WTC11 (cell line): ENCODE measurements around the gene DDX10. TPM values are rescaled to one million over a fixed set of nuclear protein-coding genes. Genes with fewer than 3 reads are reported as not detected.

Experiments
- ATAC-seq: fragments of 200-7000 bp; cut with Tn5 transposase; 2 replicates; pipeline ENCODE4 v1.10.0; 2021; ENCODE audit warnings: mild to moderate bottlenecking, moderate library complexity
- CTCF ChIA-PET: fragments of 300-600 bp; sonication (Branson Sonifier 250); formaldehyde crosslinking; loops from one replicate; lab custom pipeline; 2021; ENCODE audit warnings: antibody characterized with exemption; lab: Charles Lee
- POLR2A ChIA-PET: fragments of 350-600 bp; sonication (Branson Sonifier 250); formaldehyde crosslinking; loops from one replicate; lab custom pipeline; 2021; ENCODE audit warnings: antibody characterized with exemption; lab: Charles Lee
- DNase-seq: peaks from one replicate; pipeline ENCODE4 v3.0.0; 2021; ENCODE audit warnings: low spot score
- H3K27ac Mint-ChIP-seq: 2 replicates; pipeline ENCODE4 v1.8.0; 2021; ENCODE audit warnings: mixed read lengths
- H3K27me3 Mint-ChIP-seq: 2 replicates; pipeline ENCODE4 v1.8.0; 2021; ENCODE audit warnings: low read depth, mild to moderate bottlenecking, moderate library complexity, mixed read lengths
- H3K36me3 Mint-ChIP-seq: 2 replicates; pipeline ENCODE4 v1.8.0; 2021; ENCODE audit warnings: mixed read lengths
- H3K4me1 Mint-ChIP-seq: 2 replicates; pipeline ENCODE4 v1.8.0; 2022; ENCODE audit warnings: mixed read lengths
- H3K4me3 Mint-ChIP-seq: 2 replicates; pipeline ENCODE4 v1.8.0; 2021; ENCODE audit warnings: mild to moderate bottlenecking, moderate library complexity, mixed read lengths
- H3K9me3 Mint-ChIP-seq: 2 replicates; pipeline ENCODE4 v1.8.0; 2021; ENCODE audit warnings: mixed read lengths
- CBFB ChIP-seq: sonication (generic); formaldehyde crosslinking; IDR thresholded peaks from 2 replicates; pipeline ENCODE4 v1.8.1; 2022; ENCODE audit warnings: mild to moderate bottlenecking, low read depth, missing genetic modification reagents
- FOXK1 ChIP-seq: sonication (generic); formaldehyde crosslinking; IDR thresholded peaks from 2 replicates; pipeline ENCODE4 v1.8.0; 2022; ENCODE audit warnings: mild to moderate bottlenecking, moderate library complexity, missing genetic modification reagents
- FOXP1 ChIP-seq: sonication (generic); formaldehyde crosslinking; IDR thresholded peaks from 2 replicates; pipeline ENCODE4 v1.8.0; 2022; ENCODE audit warnings: missing genetic modification reagents, mild to moderate bottlenecking, moderate library complexity, borderline replicate concordance
- GRHL2 ChIP-seq: fragments of 250-450 bp; sonication (Bioruptor Pico); IDR thresholded peaks from 2 replicates; pipeline ENCODE4 v1.8.0; 2022; ENCODE audit warnings: mild to moderate bottlenecking, moderate library complexity; ENCODE audit not compliant: insufficient replicate concordance, severe bottlenecking
- GTF2I ChIP-seq: fragments of 250-450 bp; sonication (Bioruptor Pico); conservative IDR thresholded peaks from 2 replicates; pipeline ENCODE4 v1.4.0; 2021; ENCODE audit warnings: mild to moderate bottlenecking
- JUN ChIP-seq: sonication (generic); formaldehyde crosslinking; IDR thresholded peaks from 2 replicates; pipeline ENCODE4 v1.8.0; 2023; ENCODE audit warnings: mild to moderate bottlenecking, missing genetic modification reagents
- MXD4 ChIP-seq: fragments of 250-450 bp; sonication (Bioruptor Pico); IDR thresholded peaks from 2 replicates; pipeline ENCODE4 v1.8.0; 2021; ENCODE audit warnings: mild to moderate bottlenecking, moderate library complexity, borderline replicate concordance
- MYBL2 ChIP-seq: sonication (generic); formaldehyde crosslinking; IDR thresholded peaks from 2 replicates; pipeline ENCODE4 v1.8.1; 2023; ENCODE audit warnings: mild to moderate bottlenecking, moderate library complexity, missing genetic modification reagents
- NR1H2 ChIP-seq: sonication (generic); formaldehyde crosslinking; IDR thresholded peaks from 2 replicates; pipeline ENCODE4 v1.9.0; 2021; ENCODE audit warnings: mild to moderate bottlenecking, moderate library complexity, missing genetic modification reagents
- NR3C1 ChIP-seq: sonication (generic); formaldehyde crosslinking; conservative IDR thresholded peaks from 2 replicates; pipeline ENCODE4 v1.8.1; 2023; ENCODE audit warnings: low read depth, mild to moderate bottlenecking, missing genetic modification reagents
- RORB ChIP-seq: fragments of 250-450 bp; sonication (Bioruptor Pico); IDR thresholded peaks from 2 replicates; pipeline ENCODE4 v1.9.0; 2021; ENCODE audit warnings: mild to moderate bottlenecking
- TEAD1 ChIP-seq: sonication (generic); formaldehyde crosslinking; IDR thresholded peaks from 2 replicates; pipeline ENCODE4 v1.8.0; 2022; ENCODE audit warnings: mild to moderate bottlenecking, missing genetic modification reagents
- ZBTB21 ChIP-seq: sonication (generic); formaldehyde crosslinking; IDR thresholded peaks from 2 replicates; pipeline ENCODE4 v1.8.1; 2023; ENCODE audit warnings: mild to moderate bottlenecking, missing genetic modification reagents, borderline replicate concordance
- ZNF219 ChIP-seq: sonication (generic); formaldehyde crosslinking; IDR thresholded peaks from 2 replicates; pipeline ENCODE4 v1.8.0; 2023; ENCODE audit warnings: missing genetic modification reagents, mild to moderate bottlenecking, borderline replicate concordance
- total RNA-seq: library from RNA; stranded (reverse); gene quantifications from 3 replicates; pipeline ENCODE4 v1.2.3, GENCODE V29; 2021
- TF ChIP-seq, protein P1 (sequence below): sonication (generic); formaldehyde crosslinking; IDR thresholded peaks from 2 replicates; pipeline ENCODE4 v1.8.1; 2023; ENCODE audit warnings: mild to moderate bottlenecking, missing genetic modification reagents
- TF ChIP-seq, protein P2 (sequence below): sonication (generic); formaldehyde crosslinking; IDR thresholded peaks from 2 replicates; pipeline ENCODE4 v1.8.1; 2022; ENCODE audit warnings: low read depth, mild to moderate bottlenecking, moderate library complexity, missing genetic modification reagents, borderline replicate concordance
- TF ChIP-seq, protein P3 (sequence below): fragments of 250-450 bp; sonication (Bioruptor Pico); IDR thresholded peaks from 2 replicates; pipeline ENCODE4 v1.9.0; 2021; ENCODE audit warnings: mild to moderate bottlenecking
- TF ChIP-seq, protein P4 (sequence below): sonication (generic); formaldehyde crosslinking; conservative IDR thresholded peaks from 2 replicates; pipeline ENCODE4 v1.8.1; 2022; ENCODE audit warnings: mild to moderate bottlenecking, missing genetic modification reagents
- TF ChIP-seq, protein P5 (sequence below): sonication (generic); formaldehyde crosslinking; IDR thresholded peaks from 2 replicates; pipeline ENCODE4 v1.8.0; 2022; ENCODE audit warnings: mild to moderate bottlenecking, missing genetic modification reagents

DDX10 gene
- total RNA-seq, 1 experiment from 2014 or later, result 56.8 TPM

DNA sequence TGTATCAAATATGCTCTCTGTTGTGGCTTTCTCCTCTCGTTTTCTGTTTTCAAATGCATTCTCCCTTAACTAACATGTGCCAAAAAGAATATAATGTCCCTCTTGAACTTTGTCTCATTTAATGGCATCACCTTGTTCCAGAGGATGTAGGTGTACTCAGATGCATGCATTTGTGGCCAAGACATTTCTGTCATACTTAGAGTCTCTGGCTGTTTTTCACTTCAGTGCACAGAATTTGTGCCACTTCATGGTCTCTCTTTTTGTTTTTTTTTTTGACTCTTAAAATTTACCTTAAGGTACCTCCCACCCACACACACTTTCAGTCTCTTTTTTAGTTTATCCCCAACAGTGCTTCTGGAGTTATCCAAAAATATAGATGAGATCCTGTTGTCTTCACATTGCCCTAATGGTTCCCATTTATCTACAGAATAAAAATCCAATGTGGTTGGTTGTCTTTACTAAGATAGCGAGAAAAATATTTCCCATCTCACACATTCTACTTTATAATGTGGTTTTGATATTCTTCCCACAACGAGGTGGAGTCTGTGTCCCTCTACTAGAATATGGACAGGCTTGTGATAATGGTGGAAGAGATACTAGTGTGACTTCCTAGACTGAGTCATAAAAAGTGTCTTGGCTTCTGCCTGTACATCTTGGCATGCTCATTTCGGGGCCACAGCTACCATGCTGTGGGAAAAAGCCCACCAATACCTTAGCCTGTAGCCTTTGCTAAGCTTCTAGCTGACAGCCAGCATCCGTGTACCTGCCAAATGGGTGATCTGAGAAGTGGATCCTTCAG, 125.8 kb downstream of the DDX10 start:
- no peak for DNase-seq
- no peaks in the 10 kb centered on the region for H3K9me3 Mint-ChIP-seq
- H3K27me3 Mint-ChIP-seq, result no peaks in the 10 kb centered on the region
- H3K36me3 Mint-ChIP-seq, result no peaks in the 10 kb centered on the region
- POLR2A ChIA-PET, result no interaction called here
- no peak overlapping the region for H3K27ac Mint-ChIP-seq
- H3K4me1 Mint-ChIP-seq, result peaks cover 52% of the 10 kb centered on the region
- no peak overlapping the region for H3K4me3 Mint-ChIP-seq
- TF ChIP-seq GRHL2 (CRISPR knock-in tag), result no peak
- TF ChIP-seq, all 79 proteins: peak for 0
- no peak for ATAC-seq
- CTCF ChIA-PET, result interaction anchor here (0.5 kb wide), 1 partner anchor 632 kb away, joined by 4 read pairs; the partner anchor contains the start of gene C11orf87

DNA sequence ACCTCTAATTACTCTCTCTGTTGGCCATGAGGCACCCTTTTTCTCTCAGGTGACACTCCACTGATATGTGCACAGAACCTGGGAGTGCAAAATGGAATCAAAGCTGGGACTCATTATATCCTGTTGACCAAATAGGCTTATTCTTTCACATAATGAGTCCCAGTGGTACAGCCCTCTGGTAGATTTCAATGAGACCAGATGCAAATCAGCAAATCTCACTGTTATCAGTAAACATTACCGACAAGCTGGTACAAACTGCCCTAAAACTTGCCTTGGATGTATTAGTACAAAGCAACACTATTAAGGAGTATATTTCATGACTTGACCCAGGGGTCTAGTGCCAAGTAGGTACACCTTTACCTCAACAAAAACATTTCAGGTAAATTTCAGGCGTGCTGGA, 128.3 kb downstream of the DDX10 start:
- peaks cover 49% of the 10 kb centered on the region for H3K4me1 Mint-ChIP-seq
- no peak overlapping the region for H3K4me3 Mint-ChIP-seq
- peaks cover 3% of the 10 kb centered on the region for H3K9me3 Mint-ChIP-seq
- ATAC-seq (no peak), DNase-seq (no peak)
- H3K27ac Mint-ChIP-seq, result no peak overlapping the region
- CTCF ChIA-PET, result no interaction called here
- no peak for TF ChIP-seq RORB (CRISPR knock-in tag)
- TF ChIP-seq GRHL2 (CRISPR knock-in tag), result no peak
- TF ChIP-seq ZBTB21 (CRISPR knock-in tag), result no peak
- no peak for TF ChIP-seq ZNF219 (CRISPR knock-in tag)
- TF ChIP-seq, protein P1, sequence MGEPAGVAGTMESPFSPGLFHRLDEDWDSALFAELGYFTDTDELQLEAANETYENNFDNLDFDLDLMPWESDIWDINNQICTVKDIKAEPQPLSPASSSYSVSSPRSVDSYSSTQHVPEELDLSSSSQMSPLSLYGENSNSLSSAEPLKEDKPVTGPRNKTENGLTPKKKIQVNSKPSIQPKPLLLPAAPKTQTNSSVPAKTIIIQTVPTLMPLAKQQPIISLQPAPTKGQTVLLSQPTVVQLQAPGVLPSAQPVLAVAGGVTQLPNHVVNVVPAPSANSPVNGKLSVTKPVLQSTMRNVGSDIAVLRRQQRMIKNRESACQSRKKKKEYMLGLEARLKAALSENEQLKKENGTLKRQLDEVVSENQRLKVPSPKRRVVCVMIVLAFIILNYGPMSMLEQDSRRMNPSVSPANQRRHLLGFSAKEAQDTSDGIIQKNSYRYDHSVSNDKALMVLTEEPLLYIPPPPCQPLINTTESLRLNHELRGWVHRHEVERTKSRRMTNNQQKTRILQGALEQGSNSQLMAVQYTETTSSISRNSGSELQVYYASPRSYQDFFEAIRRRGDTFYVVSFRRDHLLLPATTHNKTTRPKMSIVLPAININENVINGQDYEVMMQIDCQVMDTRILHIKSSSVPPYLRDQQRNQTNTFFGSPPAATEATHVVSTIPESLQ, result no peak
- no peak for TF ChIP-seq TEAD1 (CRISPR knock-in tag)
- TF ChIP-seq, protein P2, sequence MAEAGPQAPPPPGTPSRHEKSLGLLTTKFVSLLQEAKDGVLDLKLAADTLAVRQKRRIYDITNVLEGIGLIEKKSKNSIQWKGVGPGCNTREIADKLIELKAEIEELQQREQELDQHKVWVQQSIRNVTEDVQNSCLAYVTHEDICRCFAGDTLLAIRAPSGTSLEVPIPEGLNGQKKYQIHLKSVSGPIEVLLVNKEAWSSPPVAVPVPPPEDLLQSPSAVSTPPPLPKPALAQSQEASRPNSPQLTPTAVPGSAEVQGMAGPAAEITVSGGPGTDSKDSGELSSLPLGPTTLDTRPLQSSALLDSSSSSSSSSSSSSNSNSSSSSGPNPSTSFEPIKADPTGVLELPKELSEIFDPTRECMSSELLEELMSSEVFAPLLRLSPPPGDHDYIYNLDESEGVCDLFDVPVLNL (CRISPR knock-in tag), result no peak
- TF ChIP-seq MYBL2, result no peak
- TF ChIP-seq NR3C1 (CRISPR knock-in tag), result no peak
- no peak for TF ChIP-seq NR1H2 (CRISPR knock-in tag)
- TF ChIP-seq, protein P3, sequence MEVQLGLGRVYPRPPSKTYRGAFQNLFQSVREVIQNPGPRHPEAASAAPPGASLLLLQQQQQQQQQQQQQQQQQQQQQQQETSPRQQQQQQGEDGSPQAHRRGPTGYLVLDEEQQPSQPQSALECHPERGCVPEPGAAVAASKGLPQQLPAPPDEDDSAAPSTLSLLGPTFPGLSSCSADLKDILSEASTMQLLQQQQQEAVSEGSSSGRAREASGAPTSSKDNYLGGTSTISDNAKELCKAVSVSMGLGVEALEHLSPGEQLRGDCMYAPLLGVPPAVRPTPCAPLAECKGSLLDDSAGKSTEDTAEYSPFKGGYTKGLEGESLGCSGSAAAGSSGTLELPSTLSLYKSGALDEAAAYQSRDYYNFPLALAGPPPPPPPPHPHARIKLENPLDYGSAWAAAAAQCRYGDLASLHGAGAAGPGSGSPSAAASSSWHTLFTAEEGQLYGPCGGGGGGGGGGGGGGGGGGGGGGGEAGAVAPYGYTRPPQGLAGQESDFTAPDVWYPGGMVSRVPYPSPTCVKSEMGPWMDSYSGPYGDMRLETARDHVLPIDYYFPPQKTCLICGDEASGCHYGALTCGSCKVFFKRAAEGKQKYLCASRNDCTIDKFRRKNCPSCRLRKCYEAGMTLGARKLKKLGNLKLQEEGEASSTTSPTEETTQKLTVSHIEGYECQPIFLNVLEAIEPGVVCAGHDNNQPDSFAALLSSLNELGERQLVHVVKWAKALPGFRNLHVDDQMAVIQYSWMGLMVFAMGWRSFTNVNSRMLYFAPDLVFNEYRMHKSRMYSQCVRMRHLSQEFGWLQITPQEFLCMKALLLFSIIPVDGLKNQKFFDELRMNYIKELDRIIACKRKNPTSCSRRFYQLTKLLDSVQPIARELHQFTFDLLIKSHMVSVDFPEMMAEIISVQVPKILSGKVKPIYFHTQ (CRISPR knock-in tag), result no peak
- TF ChIP-seq, protein P4, sequence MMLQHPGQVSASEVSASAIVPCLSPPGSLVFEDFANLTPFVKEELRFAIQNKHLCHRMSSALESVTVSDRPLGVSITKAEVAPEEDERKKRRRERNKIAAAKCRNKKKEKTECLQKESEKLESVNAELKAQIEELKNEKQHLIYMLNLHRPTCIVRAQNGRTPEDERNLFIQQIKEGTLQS, result no peak
- no peak for TF ChIP-seq MXD4 (CRISPR knock-in tag)
- TF ChIP-seq CBFB, result no peak
- TF ChIP-seq FOXK1 (CRISPR knock-in tag), result no peak
- no peak for TF ChIP-seq JUN (CRISPR knock-in tag)
- no peak for TF ChIP-seq GTF2I (CRISPR knock-in tag)
- TF ChIP-seq FOXP1 (CRISPR knock-in tag), result no peak
- TF ChIP-seq, protein P5, sequence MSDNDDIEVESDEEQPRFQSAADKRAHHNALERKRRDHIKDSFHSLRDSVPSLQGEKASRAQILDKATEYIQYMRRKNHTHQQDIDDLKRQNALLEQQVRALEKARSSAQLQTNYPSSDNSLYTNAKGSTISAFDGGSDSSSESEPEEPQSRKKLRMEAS, result no peak
- no peaks in the 10 kb centered on the region for H3K27me3 Mint-ChIP-seq
- peaks cover 2% of the 10 kb centered on the region; the same call in 1 of the 2 replicates for H3K36me3 Mint-ChIP-seq
- POLR2A ChIA-PET, result no interaction called here
